SK-N-SH treated with all-trans-retinoic acid at 6 μM for 48 hours (cell line): ENCODE measurements around the gene TCF7.

Source experiments
- ATAC-seq: fragments of 200-7000 bp; cut with Tn5 transposase; 3 replicates; pipeline ENCODE4 v1.9.1; 2020; ENCODE audit warnings: mild to moderate bottlenecking, moderate library complexity
- ARNTL ChIP-seq: fragments of 450-650 bp; formaldehyde crosslinking; IDR thresholded peaks from 2 replicates; pipeline ENCODE4 v1.5.0; 2020; ENCODE audit warnings: low read depth, mild to moderate bottlenecking, moderate library complexity, borderline replicate concordance
- BACH2 ChIP-seq: fragments of 250-450 bp; sonication (Bioruptor Pico); IDR thresholded peaks from 2 replicates; pipeline ENCODE4 v1.9.0; 2021; ENCODE audit warnings: mild to moderate bottlenecking, borderline replicate concordance
- CSDC2 ChIP-seq: fragments of 250-450 bp; sonication (Bioruptor Pico); IDR thresholded peaks from 2 replicates; pipeline ENCODE4 v1.5.0; 2020; ENCODE audit warnings: mild to moderate bottlenecking, moderate library complexity
- ESRRG ChIP-seq: fragments of 250-450 bp; sonication (Bioruptor Pico); IDR thresholded peaks from 2 replicates; pipeline ENCODE4 v1.6.1; 2021; ENCODE audit warnings: mild to moderate bottlenecking
- GLIS3 ChIP-seq: fragments of 250-450 bp; sonication (Bioruptor Pico); IDR thresholded peaks from 2 replicates; pipeline ENCODE4 v1.5.0; 2020; ENCODE audit warnings: mild to moderate bottlenecking, moderate library complexity
- ISL1 ChIP-seq: fragments of 250-450 bp; sonication (Bioruptor Pico); IDR thresholded peaks from 2 replicates; pipeline ENCODE4 v2.1.2; 2022; ENCODE audit warnings: mild to moderate bottlenecking, moderate library complexity
- OSR1 ChIP-seq: fragments of 250-450 bp; sonication (Bioruptor Pico); IDR thresholded peaks from 2 replicates; pipeline ENCODE4 v1.8.0; 2022; ENCODE audit warnings: moderate library complexity, mild to moderate bottlenecking, inconsistent platforms
- PPARA ChIP-seq: fragments of 250-450 bp; sonication (Bioruptor Pico); IDR thresholded peaks from 2 replicates; pipeline ENCODE4 v1.5.0; 2020; ENCODE audit warnings: mild to moderate bottlenecking, borderline replicate concordance
- RARB ChIP-seq: fragments of 250-450 bp; sonication (Bioruptor Pico); IDR thresholded peaks from 2 replicates; pipeline ENCODE4 v1.8.0; 2021; ENCODE audit warnings: mild to moderate bottlenecking, moderate library complexity
- SNAI2 ChIP-seq: fragments of 250-450 bp; sonication (Bioruptor Pico); IDR thresholded peaks from 2 replicates; pipeline ENCODE4 v1.5.0; 2020; ENCODE audit warnings: mild to moderate bottlenecking, moderate library complexity
- TOX ChIP-seq: fragments of 250-450 bp; sonication (Bioruptor Pico); IDR thresholded peaks from 2 replicates; pipeline ENCODE4 v1.8.0; 2021; ENCODE audit warnings: mild to moderate bottlenecking, moderate library complexity, borderline replicate concordance
- ZC3H10 ChIP-seq: fragments of 250-450 bp; sonication (Bioruptor Pico); IDR thresholded peaks from 2 replicates; pipeline ENCODE4 v1.5.1; 2021; ENCODE audit warnings: mild to moderate bottlenecking, moderate library complexity
- ZFP3 ChIP-seq: fragments of 250-450 bp; sonication (Bioruptor Pico); IDR thresholded peaks from 2 replicates; pipeline ENCODE4 v1.5.0; 2020; ENCODE audit warnings: mild to moderate bottlenecking, moderate library complexity
- ZFP30 ChIP-seq: fragments of 450-650 bp; formaldehyde crosslinking; IDR thresholded peaks from 2 replicates; pipeline ENCODE4 v1.5.0; 2022; ENCODE audit warnings: mild to moderate bottlenecking, moderate library complexity
- ZNF565 ChIP-seq: fragments of 450-650 bp; formaldehyde crosslinking; conservative IDR thresholded peaks from 2 replicates; pipeline ENCODE4 v1.5.0; 2020; ENCODE audit warnings: low read depth, mild to moderate bottlenecking, moderate library complexity
- ZNF70 ChIP-seq: fragments of 450-650 bp; formaldehyde crosslinking; IDR thresholded peaks from 2 replicates; pipeline ENCODE4 v1.5.0; 2020; ENCODE audit warnings: mild to moderate bottlenecking, moderate library complexity
- TF ChIP-seq, protein P1 (sequence below): fragments of 250-450 bp; sonication (Bioruptor Pico); IDR thresholded peaks from 2 replicates; pipeline ENCODE4 v1.5.0; 2020; ENCODE audit warnings: mild to moderate bottlenecking, moderate library complexity
- TF ChIP-seq, protein P2 (sequence below): fragments of 250-450 bp; sonication (Bioruptor Pico); IDR thresholded peaks from 2 replicates; pipeline ENCODE4 v1.8.0; 2020; ENCODE audit warnings: mild to moderate bottlenecking, moderate library complexity, borderline replicate concordance
- TF ChIP-seq, protein P3 (sequence below): fragments of 250-450 bp; sonication (Bioruptor Pico); IDR thresholded peaks from 2 replicates; pipeline ENCODE4 v1.8.0; 2021; ENCODE audit warnings: low read depth, mild to moderate bottlenecking, moderate library complexity, borderline replicate concordance
- TF ChIP-seq, protein P4 (sequence below): fragments of 250-450 bp; sonication (Bioruptor Pico); IDR thresholded peaks from 2 replicates; pipeline ENCODE4 v1.5.1; 2020; ENCODE audit warnings: low read depth, mild to moderate bottlenecking, moderate library complexity
- TF ChIP-seq, protein P5 (sequence below): fragments of 250-450 bp; sonication (Bioruptor Pico); IDR thresholded peaks from 2 replicates; pipeline ENCODE4 v1.5.1; 2021; ENCODE audit warnings: mild to moderate bottlenecking, moderate library complexity

The TCF7 gene

DNA sequence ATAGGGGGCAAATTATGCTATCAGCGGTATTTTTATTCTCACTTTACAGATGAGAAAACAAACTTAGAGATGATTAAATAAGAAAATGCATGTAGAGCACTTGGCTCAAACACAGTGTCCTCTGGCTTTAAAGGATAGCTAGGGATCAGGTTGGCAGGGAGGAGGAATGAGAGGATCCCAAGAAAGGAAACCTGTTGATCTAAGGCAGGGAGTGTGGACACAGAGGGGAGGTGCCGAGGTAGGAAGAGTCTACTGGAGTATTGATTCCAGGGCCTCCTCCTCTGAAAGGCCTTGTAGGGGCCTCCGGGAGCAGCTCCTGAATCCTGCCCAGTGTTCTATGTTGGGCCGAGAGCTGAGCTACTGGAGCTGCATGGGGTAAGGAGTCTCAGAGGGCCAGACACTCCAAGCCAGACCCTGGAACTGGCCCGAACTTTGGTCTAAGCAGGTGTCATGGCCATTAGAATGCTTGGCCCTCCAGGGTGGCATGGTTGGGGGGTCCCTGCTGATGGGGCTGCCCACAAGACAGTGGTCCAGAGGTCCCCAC is 30.4 kb upstream of the TCF7 start:
- TF ChIP-seq OSR1 (CRISPR knock-in tag): no peak
- TF ChIP-seq ZFP3 (CRISPR knock-in tag): no peak
- TF ChIP-seq ARNTL (CRISPR knock-in tag): no peak
- TF ChIP-seq, protein P1, sequence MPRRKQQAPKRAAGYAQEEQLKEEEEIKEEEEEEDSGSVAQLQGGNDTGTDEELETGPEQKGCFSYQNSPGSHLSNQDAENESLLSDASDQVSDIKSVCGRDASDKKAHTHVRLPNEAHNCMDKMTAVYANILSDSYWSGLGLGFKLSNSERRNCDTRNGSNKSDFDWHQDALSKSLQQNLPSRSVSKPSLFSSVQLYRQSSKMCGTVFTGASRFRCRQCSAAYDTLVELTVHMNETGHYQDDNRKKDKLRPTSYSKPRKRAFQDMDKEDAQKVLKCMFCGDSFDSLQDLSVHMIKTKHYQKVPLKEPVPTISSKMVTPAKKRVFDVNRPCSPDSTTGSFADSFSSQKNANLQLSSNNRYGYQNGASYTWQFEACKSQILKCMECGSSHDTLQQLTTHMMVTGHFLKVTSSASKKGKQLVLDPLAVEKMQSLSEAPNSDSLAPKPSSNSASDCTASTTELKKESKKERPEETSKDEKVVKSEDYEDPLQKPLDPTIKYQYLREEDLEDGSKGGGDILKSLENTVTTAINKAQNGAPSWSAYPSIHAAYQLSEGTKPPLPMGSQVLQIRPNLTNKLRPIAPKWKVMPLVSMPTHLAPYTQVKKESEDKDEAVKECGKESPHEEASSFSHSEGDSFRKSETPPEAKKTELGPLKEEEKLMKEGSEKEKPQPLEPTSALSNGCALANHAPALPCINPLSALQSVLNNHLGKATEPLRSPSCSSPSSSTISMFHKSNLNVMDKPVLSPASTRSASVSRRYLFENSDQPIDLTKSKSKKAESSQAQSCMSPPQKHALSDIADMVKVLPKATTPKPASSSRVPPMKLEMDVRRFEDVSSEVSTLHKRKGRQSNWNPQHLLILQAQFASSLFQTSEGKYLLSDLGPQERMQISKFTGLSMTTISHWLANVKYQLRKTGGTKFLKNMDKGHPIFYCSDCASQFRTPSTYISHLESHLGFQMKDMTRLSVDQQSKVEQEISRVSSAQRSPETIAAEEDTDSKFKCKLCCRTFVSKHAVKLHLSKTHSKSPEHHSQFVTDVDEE: no peak
- no peak for TF ChIP-seq SNAI2 (CRISPR knock-in tag)
- TF ChIP-seq, protein P2, sequence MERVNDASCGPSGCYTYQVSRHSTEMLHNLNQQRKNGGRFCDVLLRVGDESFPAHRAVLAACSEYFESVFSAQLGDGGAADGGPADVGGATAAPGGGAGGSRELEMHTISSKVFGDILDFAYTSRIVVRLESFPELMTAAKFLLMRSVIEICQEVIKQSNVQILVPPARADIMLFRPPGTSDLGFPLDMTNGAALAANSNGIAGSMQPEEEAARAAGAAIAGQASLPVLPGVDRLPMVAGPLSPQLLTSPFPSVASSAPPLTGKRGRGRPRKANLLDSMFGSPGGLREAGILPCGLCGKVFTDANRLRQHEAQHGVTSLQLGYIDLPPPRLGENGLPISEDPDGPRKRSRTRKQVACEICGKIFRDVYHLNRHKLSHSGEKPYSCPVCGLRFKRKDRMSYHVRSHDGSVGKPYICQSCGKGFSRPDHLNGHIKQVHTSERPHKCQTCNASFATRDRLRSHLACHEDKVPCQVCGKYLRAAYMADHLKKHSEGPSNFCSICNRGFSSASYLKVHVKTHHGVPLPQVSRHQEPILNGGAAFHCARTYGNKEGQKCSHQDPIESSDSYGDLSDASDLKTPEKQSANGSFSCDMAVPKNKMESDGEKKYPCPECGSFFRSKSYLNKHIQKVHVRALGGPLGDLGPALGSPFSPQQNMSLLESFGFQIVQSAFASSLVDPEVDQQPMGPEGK (CRISPR knock-in tag): no peak
- TF ChIP-seq ZNF70 (CRISPR knock-in tag): no peak
- TF ChIP-seq, protein P3, sequence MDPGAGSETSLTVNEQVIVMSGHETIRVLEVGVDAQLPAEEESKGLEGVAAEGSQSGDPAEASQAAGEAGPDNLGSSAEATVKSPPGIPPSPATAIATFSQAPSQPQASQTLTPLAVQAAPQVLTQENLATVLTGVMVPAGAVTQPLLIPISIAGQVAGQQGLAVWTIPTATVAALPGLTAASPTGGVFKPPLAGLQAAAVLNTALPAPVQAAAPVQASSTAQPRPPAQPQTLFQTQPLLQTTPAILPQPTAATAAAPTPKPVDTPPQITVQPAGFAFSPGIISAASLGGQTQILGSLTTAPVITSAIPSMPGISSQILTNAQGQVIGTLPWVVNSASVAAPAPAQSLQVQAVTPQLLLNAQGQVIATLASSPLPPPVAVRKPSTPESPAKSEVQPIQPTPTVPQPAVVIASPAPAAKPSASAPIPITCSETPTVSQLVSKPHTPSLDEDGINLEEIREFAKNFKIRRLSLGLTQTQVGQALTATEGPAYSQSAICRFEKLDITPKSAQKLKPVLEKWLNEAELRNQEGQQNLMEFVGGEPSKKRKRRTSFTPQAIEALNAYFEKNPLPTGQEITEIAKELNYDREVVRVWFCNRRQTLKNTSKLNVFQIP (CRISPR knock-in tag): no peak
- no peak for TF ChIP-seq TOX (CRISPR knock-in tag)
- no peak for TF ChIP-seq ESRRG
- TF ChIP-seq, protein P4, sequence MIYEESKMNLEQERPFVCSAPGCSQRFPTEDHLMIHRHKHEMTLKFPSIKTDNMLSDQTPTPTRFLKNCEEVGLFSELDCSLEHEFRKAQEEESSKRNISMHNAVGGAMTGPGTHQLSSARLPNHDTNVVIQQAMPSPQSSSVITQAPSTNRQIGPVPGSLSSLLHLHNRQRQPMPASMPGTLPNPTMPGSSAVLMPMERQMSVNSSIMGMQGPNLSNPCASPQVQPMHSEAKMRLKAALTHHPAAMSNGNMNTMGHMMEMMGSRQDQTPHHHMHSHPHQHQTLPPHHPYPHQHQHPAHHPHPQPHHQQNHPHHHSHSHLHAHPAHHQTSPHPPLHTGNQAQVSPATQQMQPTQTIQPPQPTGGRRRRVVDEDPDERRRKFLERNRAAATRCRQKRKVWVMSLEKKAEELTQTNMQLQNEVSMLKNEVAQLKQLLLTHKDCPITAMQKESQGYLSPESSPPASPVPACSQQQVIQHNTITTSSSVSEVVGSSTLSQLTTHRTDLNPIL (CRISPR knock-in tag): no peak
- no peak for TF ChIP-seq CSDC2
- TF ChIP-seq ZC3H10 (CRISPR knock-in tag): no peak
- TF ChIP-seq RARB (CRISPR knock-in tag): no peak
- no peak for ATAC-seq

DNA sequence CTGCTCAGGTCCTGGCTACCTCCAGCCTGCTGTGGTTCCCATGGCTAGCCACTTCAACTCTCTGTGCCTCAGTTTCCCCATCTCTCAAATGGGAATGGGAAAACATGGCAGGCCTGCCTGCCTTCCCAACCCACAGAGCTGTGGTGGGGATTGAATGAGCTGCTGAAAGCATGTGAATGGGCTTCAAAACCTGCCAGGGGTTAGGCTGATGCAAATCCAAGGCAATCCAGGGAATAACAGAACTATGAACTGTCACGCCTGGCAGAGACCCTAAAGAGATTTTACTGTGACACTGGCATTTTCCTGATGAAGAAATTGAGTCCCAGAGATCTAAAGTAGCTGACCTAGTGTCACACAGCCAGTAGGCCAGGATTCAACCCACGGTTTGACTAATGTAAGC is 29.9 kb upstream of the TCF7 start:
- ATAC-seq: no peak
- TF ChIP-seq ZFP30 (no peak), ARNTL (CRISPR knock-in tag) (no peak), ZNF70 (CRISPR knock-in tag) (no peak), PPARA (CRISPR knock-in tag) (no peak), BACH2 (no peak), RARB (CRISPR knock-in tag) (no peak), CSDC2 (no peak), ZNF565 (CRISPR knock-in tag) (no peak), ISL1 (CRISPR knock-in tag) (no peak), GLIS3 (CRISPR knock-in tag) (no peak), ESRRG (no peak), ZC3H10 (CRISPR knock-in tag) (no peak)
- TF ChIP-seq, protein P2 (CRISPR knock-in tag): no peak
- TF ChIP-seq, protein P4 (CRISPR knock-in tag): no peak
- TF ChIP-seq, protein P1: no peak
- TF ChIP-seq, protein P3 (CRISPR knock-in tag): no peak
- TF ChIP-seq, protein P5, sequence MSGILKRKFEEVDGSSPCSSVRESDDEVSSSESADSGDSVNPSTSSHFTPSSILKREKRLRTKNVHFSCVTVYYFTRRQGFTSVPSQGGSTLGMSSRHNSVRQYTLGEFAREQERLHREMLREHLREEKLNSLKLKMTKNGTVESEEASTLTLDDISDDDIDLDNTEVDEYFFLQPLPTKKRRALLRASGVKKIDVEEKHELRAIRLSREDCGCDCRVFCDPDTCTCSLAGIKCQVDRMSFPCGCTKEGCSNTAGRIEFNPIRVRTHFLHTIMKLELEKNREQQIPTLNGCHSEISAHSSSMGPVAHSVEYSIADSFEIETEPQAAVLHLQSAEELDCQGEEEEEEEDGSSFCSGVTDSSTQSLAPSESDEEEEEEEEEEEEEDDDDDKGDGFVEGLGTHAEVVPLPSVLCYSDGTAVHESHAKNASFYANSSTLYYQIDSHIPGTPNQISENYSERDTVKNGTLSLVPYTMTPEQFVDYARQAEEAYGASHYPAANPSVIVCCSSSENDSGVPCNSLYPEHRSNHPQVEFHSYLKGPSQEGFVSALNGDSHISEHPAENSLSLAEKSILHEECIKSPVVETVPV (CRISPR knock-in tag): no peak
